ENCODE measurements around the gene VPS54. TPM values are rescaled to one million over a fixed set of nuclear protein-coding genes. Genes with fewer than 3 reads are reported as not detected.

Gene VPS54
- total and polyA plus RNA-seq, 4 donors: 12.5 to 49.3 (median 15.7) TPM

GRCh38 chr2:63903003-63903402, 116.2 kb downstream of the VPS54 start:
- Histone ChIP-seq H3K4me1 (ENCODE audit: control insufficient read depth in 5 of 5, insufficient read depth in 5 of 5, low read length in 5 of 5) (peaks cover 0 to 2% (median 0%) of the 10 kb centered on the region in 5 donors), H3K9me3 (ENCODE audit: control insufficient read depth in 4 of 4, insufficient read depth in 3 of 4, low read length in 3 of 4) (peaks cover 0 to 5% (median 2%) of the 10 kb centered on the region in 4 donors), H3K36me3 (ENCODE audit: control insufficient read depth in 4 of 4, insufficient read depth in 4 of 4, low read length in 4 of 4) (peaks cover 7 to 22% (median 16%) of the 10 kb centered on the region in 4 donors), H3K27ac (ENCODE audit: low read depth in 1 of 2, low read length in 1 of 2) (no peak overlapping the region), H3K9ac (ENCODE audit: insufficient read depth in 1 of 2, low read length in 2 of 2) (no peak overlapping the region), H3K4me3 (no peak overlapping the region), H3K27me3 (ENCODE audit: control insufficient read depth in 3 of 3, insufficient read depth in 3 of 3, low read length in 2 of 3) (no peaks in the 10 kb centered on the region)
- no peak for ATAC-seq (ENCODE audit: insufficient read depth, low FRiP score)
- 96 to 97% methylated on average over 2 of the region's 2 CpGs for WGBS, 2 donors
- no peak for TF ChIP-seq CTCF (IDR thresholded peaks at IDR 0.05; ENCODE audit: control extremely low read depth, extremely low read depth)
- DNase-seq: no peak

- no peak for TF ChIP-seq CTCF (IDR thresholded peaks at IDR 0.05; ENCODE audit: control extremely low read depth, extremely low read depth)
- no peak overlapping the region for H3K4me3 ChIP-seq
- no peak overlapping the region for H3K9ac ChIP-seq (ENCODE audit: insufficient read depth in 1 of 2, low read length in 2 of 2)
- H3K36me3 ChIP-seq (ENCODE audit: control insufficient read depth in 4 of 4, insufficient read depth in 4 of 4, low read length in 4 of 4): peaks cover 7 to 23% (median 17%) of the 10 kb centered on the region in 4 donors
- H3K9me3 ChIP-seq (ENCODE audit: control insufficient read depth in 4 of 4, insufficient read depth in 3 of 4, low read length in 3 of 4): peaks cover 0 to 5% (median 2%) of the 10 kb centered on the region in 4 donors
- peaks cover 0 to 2% (median 0%) of the 10 kb centered on the region in 5 donors for H3K4me1 ChIP-seq (ENCODE audit: control insufficient read depth in 5 of 5, insufficient read depth in 5 of 5, low read length in 5 of 5)
- H3K27me3 ChIP-seq (ENCODE audit: control insufficient read depth in 3 of 3, insufficient read depth in 3 of 3, low read length in 2 of 3): no peaks in the 10 kb centered on the region
- no peak overlapping the region for H3K27ac ChIP-seq (ENCODE audit: low read depth in 1 of 2, low read length in 1 of 2)
- no peak for ATAC-seq (ENCODE audit: insufficient read depth, low FRiP score)
- no peak for DNase-seq
Measured at GRCh38 chr2:63902149-63902548, 117.1 kb downstream of the VPS54 start.

- Histone ChIP-seq H3K4me3 (no peak overlapping the region), H3K36me3 (ENCODE audit: control insufficient read depth in 4 of 4, insufficient read depth in 4 of 4, low read length in 4 of 4) (peaks cover 7 to 26% (median 19%) of the 10 kb centered on the region in 4 donors), H3K9me3 (ENCODE audit: control insufficient read depth in 4 of 4, insufficient read depth in 3 of 4, low read length in 3 of 4) (peaks cover 0 to 3% (median 1%) of the 10 kb centered on the region in 4 donors), H3K4me1 (ENCODE audit: control insufficient read depth in 5 of 5, insufficient read depth in 5 of 5, low read length in 5 of 5) (peaks cover 0 to 2% (median 0%) of the 10 kb centered on the region in 5 donors), H3K9ac (ENCODE audit: insufficient read depth in 1 of 2, low read length in 2 of 2) (no peak overlapping the region), H3K27me3 (ENCODE audit: control insufficient read depth in 3 of 3, insufficient read depth in 3 of 3, low read length in 2 of 3) (no peaks in the 10 kb centered on the region), H3K27ac (ENCODE audit: low read depth in 1 of 2, low read length in 1 of 2) (peak overlapping the region in 1 of 2 donors; percentile 29)
- no peak for DNase-seq
- no peak for TF ChIP-seq CTCF (IDR thresholded peaks at IDR 0.05; ENCODE audit: control extremely low read depth, extremely low read depth)
- ATAC-seq (ENCODE audit: insufficient read depth, low FRiP score): no peak
- 95 to 97% methylated on average over 1 of the region's 1 CpG for WGBS, 2 donors
Measured at GRCh38 chr2:63899639-63900038, 119.6 kb downstream of the VPS54 start.

GRCh38 chr2:63898839-63899238, 120.4 kb downstream of the VPS54 start:
- ATAC-seq (ENCODE audit: insufficient read depth, low FRiP score) (no peak), DNase-seq (no peak)
- Histone ChIP-seq H3K9me3 (ENCODE audit: control insufficient read depth in 4 of 4, insufficient read depth in 3 of 4, low read length in 3 of 4) (peaks cover 0 to 3% (median 1%) of the 10 kb centered on the region in 4 donors), H3K9ac (ENCODE audit: insufficient read depth in 1 of 2, low read length in 2 of 2) (no peak overlapping the region), H3K27ac (ENCODE audit: low read depth in 1 of 2, low read length in 1 of 2) (no peak overlapping the region), H3K4me1 (ENCODE audit: control insufficient read depth in 5 of 5, insufficient read depth in 5 of 5, low read length in 5 of 5) (peaks cover 0 to 2% (median 0%) of the 10 kb centered on the region in 5 donors), H3K27me3 (ENCODE audit: control insufficient read depth in 3 of 3, insufficient read depth in 3 of 3, low read length in 2 of 3) (no peaks in the 10 kb centered on the region), H3K4me3 (no peak overlapping the region), H3K36me3 (ENCODE audit: control insufficient read depth in 4 of 4, insufficient read depth in 4 of 4, low read length in 4 of 4) (peaks cover 8 to 28% (median 21%) of the 10 kb centered on the region in 4 donors)
- 97 to 98% methylated on average over 5 of the region's 5 CpGs for WGBS, 2 donors
- no peak for TF ChIP-seq CTCF (IDR thresholded peaks at IDR 0.05; ENCODE audit: control extremely low read depth, extremely low read depth)

Measured in lung (tissue), 12 donors.